RKO (cell line): Measurements from ENCODE around the gene PIK3R5.

ENCODE experiments used
- DNase-seq: peaks from one replicate; pipeline ENCODE4 v3.0.0-alpha.2; 2016; ENCODE audit warnings: low spot score

The PIK3R5 gene

GRCh38 chr17:8832711-8833352 lies 132.7 kb downstream of the PIK3R5 start:
- DNase-seq = no peak

- DNase-seq = no peak
Measured at GRCh38 chr17:8831234-8831849, 134.2 kb downstream of the PIK3R5 start.

GRCh38 chr17:8830141-8830540 lies 135.4 kb downstream of the PIK3R5 start:
- no peak for DNase-seq

- DNase-seq = no peak
Measured at GRCh38 chr17:8829036-8829941, 136.2 kb downstream of the PIK3R5 start.
